K562 (cell line): ENCODE results near the gene BTF3L4. TPM values are rescaled to one million over a fixed set of nuclear protein-coding genes. Genes with fewer than 3 reads are reported as not detected.

Source experiments
- ATAC-seq: fragments of 200-7000 bp; cut with Tn5 transposase; 3 replicates; pipeline ENCODE4 v1.9.1; 2020; ENCODE audit warnings: moderate library complexity
- BruUV-seq: library from RNA; stranded (reverse); fragments of 400-500 nt; replicated peaks from 2 replicates; lab custom pipeline; 2021; lab: Mats Ljungman, UMichigan
- CTCF ChIA-PET: fragments of 300-600 bp; formaldehyde crosslinking; extraction: SDS; loops from one replicate; lab custom pipeline; 2021; ENCODE audit warnings: low intra/inter-chr PET ratio; lab: Yijun Ruan, JAX
- POLR2A ChIA-PET: fragments of 300-600, 350-650 bp; sonication (Branson Sonifier 250); formaldehyde crosslinking; extraction: SDS; loops from one replicate; lab custom pipeline; 2021; ENCODE audit warnings: antibody characterized with exemption, inconsistent platforms; lab: Yijun Ruan, JAX
- DNase-seq, 4 experiments: peaks; one replicate each; pipeline versions ENCODE4 v3.0.0 to v3.0.0-alpha.2; 2011 to 2018; ENCODE audit warnings: low spot score in 3 of 4, mixed read lengths in 3 of 4; ENCODE audit errors: extremely low read depth in 1 of 4
- FAIRE-seq: peaks from 2 replicates; lab custom pipeline; 2011; peaks lifted over from hg19 to GRCh38; lab: Jason Lieb, UNC
- H2AFZ ChIP-seq: 2 replicates; pipeline ENCODE4 v1.6.0; 2011; ENCODE audit warnings: low read depth, low read length, control low read depth, inconsistent platforms
- H3K27ac ChIP-seq: fragments of 200-600 bp; 3 replicates; pipeline ENCODE4 v1.8.0; 2011; ENCODE audit warnings: low read depth, mild to moderate bottlenecking, control low read depth, inconsistent platforms, low read length, moderate library complexity, mixed read lengths; ENCODE audit errors: extremely low read depth
- H3K27me3 ChIP-seq, 2 experiments: fragments of 300-600 bp in 1 of 2; 2 replicates in 1 of 2; 3 replicates in 1 of 2; pipeline versions ENCODE4 v1.6.0 to v1.8.0; 2011; ENCODE audit warnings: inconsistent platforms in 2 of 2, low read length in 2 of 2, mild to moderate bottlenecking in 1 of 2, mixed read lengths in 1 of 2, moderate library complexity in 1 of 2; ENCODE audit not compliant: control insufficient read depth in 2 of 2, insufficient read depth in 2 of 2
- H3K36me3 ChIP-seq: fragments of 300-600 bp; 3 replicates; pipeline ENCODE4 v1.8.0; 2011; ENCODE audit warnings: mild to moderate bottlenecking, low read length, inconsistent platforms; ENCODE audit not compliant: control insufficient read depth, insufficient read depth
- H3K4me1 ChIP-seq, 2 experiments: fragments of 200-600 bp in 1 of 2; replicated peaks in 1 of 2; 2 replicates in 1 of 2; 3 replicates in 1 of 2; pipeline versions ENCODE4 v1.5.1 to v1.8.0; 2011; ENCODE audit warnings: inconsistent platforms in 2 of 2, low read length in 2 of 2, mild to moderate bottlenecking in 1 of 2, mixed read lengths in 1 of 2, moderate library complexity in 1 of 2; ENCODE audit not compliant: control insufficient read depth in 2 of 2, insufficient read depth in 2 of 2
- H3K4me2 ChIP-seq: 2 replicates; pipeline ENCODE4 v1.6.1; 2011; ENCODE audit warnings: low read length, control low read depth, inconsistent platforms, mixed read lengths; ENCODE audit not compliant: insufficient read depth
- H3K4me3 ChIP-seq: fragments of 200-600 bp; sonication (generic), shearing (Covaris generic); 2 replicates; pipeline ENCODE4 v1.5.1; 2016; ENCODE audit warnings: control low read depth, inconsistent platforms
- H3K79me2 ChIP-seq: fragments of 200-600 bp; 3 replicates; pipeline ENCODE4 v1.8.0; 2011; ENCODE audit warnings: low read length, inconsistent platforms; ENCODE audit not compliant: control insufficient read depth, insufficient read depth
- H3K9ac ChIP-seq, 2 experiments: 2 replicates each; pipeline versions ENCODE4 v1.6.0 to v1.6.1; 2011; ENCODE audit warnings: low read depth in 2 of 2, low read length in 2 of 2, control low read depth in 1 of 2, inconsistent platforms in 1 of 2, mild to moderate bottlenecking in 1 of 2, mixed read lengths in 1 of 2; ENCODE audit not compliant: insufficient read depth in 1 of 2
- H3K9me1 ChIP-seq: one replicate; pipeline ENCODE4 v1.6.0; 2011; ENCODE audit warnings: inconsistent platforms, mild to moderate bottlenecking, low read length, moderate library complexity; ENCODE audit not compliant: control insufficient read depth, insufficient read depth
- H3K9me3 ChIP-seq: replicated peaks from 2 replicates; pipeline ENCODE4 v1.5.1; 2011; ENCODE audit warnings: low read depth, low read length, inconsistent platforms; ENCODE audit not compliant: control insufficient read depth, insufficient read depth
- H4K20me1 ChIP-seq: replicated peaks from 2 replicates; pipeline ENCODE4 v1.6.1; 2011; ENCODE audit warnings: low read length, inconsistent platforms, mixed read lengths; ENCODE audit not compliant: control insufficient read depth, insufficient read depth
- ARHGAP35 ChIP-seq: fragments of 450-650 bp; IDR thresholded peaks from 2 replicates; pipeline ENCODE4 v1.6.1; 2018; ENCODE audit not compliant: partially characterized antibody
- CHCHD3 ChIP-seq: fragments of 250-450 bp; sonication (Bioruptor Pico); IDR thresholded peaks from 2 replicates; pipeline ENCODE4 v2.1.2; 2022; ENCODE audit warnings: mild to moderate bottlenecking
- GTF2B ChIP-seq: IDR thresholded peaks from 2 replicates; pipeline ENCODE4 v1.6.1; 2011; ENCODE audit not compliant: insufficient read length; ENCODE audit errors: extremely low read depth
- NFE2L1 ChIP-seq: fragments of 450-650 bp; IDR thresholded peaks from 2 replicates; pipeline ENCODE4 v1.6.1; 2016; ENCODE audit warnings: missing genetic modification characterization, low read depth, mild to moderate bottlenecking, missing compliant biosample characterization, moderate library complexity, borderline replicate concordance
- NRF1 ChIP-seq, 2 experiments: fragments of 450-650 bp; IDR thresholded peaks in 1 of 2; conservative IDR thresholded peaks in 1 of 2; 2 replicates each; pipeline ENCODE4 v1.6.1; 2014; ENCODE audit warnings: mild to moderate bottlenecking in 2 of 2
- ZNF165 ChIP-seq: fragments of 250-450 bp; sonication (Bioruptor Pico); IDR thresholded peaks from 2 replicates; pipeline ENCODE4 v1.4.0; 2020; ENCODE audit warnings: borderline replicate concordance
- ZNF282 ChIP-seq: sonication (generic); formaldehyde crosslinking; IDR thresholded peaks from 2 replicates; pipeline ENCODE4 v1.8.1; 2023; ENCODE audit warnings: missing genetic modification reagents
- ZNF3 ChIP-seq: fragments of 250-450 bp; sonication (Bioruptor Pico); IDR thresholded peaks from 2 replicates; pipeline ENCODE4 v1.5.0; 2021; ENCODE audit warnings: mild to moderate bottlenecking, moderate library complexity
- WGBS: fragments of 100-300 bp; shearing (Covaris generic); methylation state at CpG from one replicate; pipeline ENCODE4 v1.1.6; 2016; ENCODE audit warnings: low coverage, mixed read lengths; ENCODE audit not compliant: insufficient coverage; ENCODE audit errors: missing lambda C conversion rate; 5-methylcytosine and 5-hydroxymethylcytosine counted together
- in situ Hi-C: fragments of 300-500 bp; cut with MboI; formaldehyde crosslinking; loops from 4 replicates; pipeline ENCODE4 v1.15.0; 2018; ENCODE audit warnings: inconsistent platforms, mixed read lengths
- intact Hi-C: fragments of 100-400 bp; cut with micrococcal nuclease; formaldehyde crosslinking; loops from 2 replicates; pipeline ENCODE4 v1.14.2; 2022
- polyA plus RNA-seq, 8 experiments: library from polyadenylated mRNA; depleted of rRNA in 4 of 8; stranded (reverse) in 5 of 8; unstranded in 3 of 8; fragments of >200 nt; fragmentation: Nextera tagmentation in 2 of 8; fragmentation: Illumina TruSeq in 1 of 8; extraction: Ambion mirVana in 2 of 8; extraction: Trizol in 1 of 8; gene quantifications; 2 replicates each; pipeline versions ENCODE4 v1.2.1 to v1.2.3, GENCODE V29; 2011 to 2014; ENCODE audit warnings: inconsistent platforms in 1 of 8, missing spikeins in 1 of 8
- total RNA-seq, 7 experiments: library from RNA; depleted of rRNA in 6 of 7; stranded (reverse); fragments of >200 nt in 6 of 7; fragmentation: Illumina TruSeq in 2 of 7; extraction: Trizol in 2 of 7; gene quantifications; 2 replicates each; pipeline versions ENCODE4 v1.2.1 to v1.2.3, GENCODE V29; 2011 to 2021; ENCODE audit warnings: low replicate concordance in 1 of 7
- TF ChIP-seq, protein P1 (sequence below): sonication (generic); formaldehyde crosslinking; IDR thresholded peaks from 2 replicates; pipeline ENCODE4 v1.8.1; 2023; ENCODE audit warnings: mild to moderate bottlenecking, missing genetic modification reagents

The BTF3L4 gene
- total and polyA plus RNA-seq, 9 of the 15 experiments (the other 6 are each of a cell fraction or from before 2014, with no cell fraction given), result 40.1 to 106 (median 88.8) TPM

- BruUV-seq, result no TSS peak
- CTCF ChIA-PET, result no interaction called here
- TF ChIP-seq, protein P1, sequence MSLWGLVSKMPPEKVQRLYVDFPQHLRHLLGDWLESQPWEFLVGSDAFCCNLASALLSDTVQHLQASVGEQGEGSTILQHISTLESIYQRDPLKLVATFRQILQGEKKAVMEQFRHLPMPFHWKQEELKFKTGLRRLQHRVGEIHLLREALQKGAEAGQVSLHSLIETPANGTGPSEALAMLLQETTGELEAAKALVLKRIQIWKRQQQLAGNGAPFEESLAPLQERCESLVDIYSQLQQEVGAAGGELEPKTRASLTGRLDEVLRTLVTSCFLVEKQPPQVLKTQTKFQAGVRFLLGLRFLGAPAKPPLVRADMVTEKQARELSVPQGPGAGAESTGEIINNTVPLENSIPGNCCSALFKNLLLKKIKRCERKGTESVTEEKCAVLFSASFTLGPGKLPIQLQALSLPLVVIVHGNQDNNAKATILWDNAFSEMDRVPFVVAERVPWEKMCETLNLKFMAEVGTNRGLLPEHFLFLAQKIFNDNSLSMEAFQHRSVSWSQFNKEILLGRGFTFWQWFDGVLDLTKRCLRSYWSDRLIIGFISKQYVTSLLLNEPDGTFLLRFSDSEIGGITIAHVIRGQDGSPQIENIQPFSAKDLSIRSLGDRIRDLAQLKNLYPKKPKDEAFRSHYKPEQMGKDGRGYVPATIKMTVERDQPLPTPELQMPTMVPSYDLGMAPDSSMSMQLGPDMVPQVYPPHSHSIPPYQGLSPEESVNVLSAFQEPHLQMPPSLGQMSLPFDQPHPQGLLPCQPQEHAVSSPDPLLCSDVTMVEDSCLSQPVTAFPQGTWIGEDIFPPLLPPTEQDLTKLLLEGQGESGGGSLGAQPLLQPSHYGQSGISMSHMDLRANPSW (CRISPR knock-in tag), result no peak
- TF ChIP-seq ZNF282 (CRISPR knock-in tag), result no peak
- no peak for TF ChIP-seq NFE2L1 (tag)
- TF ChIP-seq ZNF165 (CRISPR knock-in tag), result no peak
- TF ChIP-seq CHCHD3 (CRISPR knock-in tag), result no peak
- no peak for TF ChIP-seq ARHGAP35
- no peak for TF ChIP-seq NRF1 (conservative IDR thresholded peaks at IDR 0.05 in 1 of 2, IDR thresholded peaks at IDR 0.05 in 1 of 2)
- TF ChIP-seq ZNF3 (CRISPR knock-in tag), result no peak
- TF ChIP-seq GTF2B, result no peak
- TF ChIP-seq, all 486 proteins: peak for 0
- H3K9ac ChIP-seq, result no peak overlapping the region
- H3K9me3 ChIP-seq, result no peaks in the 10 kb centered on the region
- in situ Hi-C loops (no loop called here), intact Hi-C loops (no loop called here)
- H3K4me1 ChIP-seq, result no peaks in the 10 kb centered on the region
- H3K36me3 ChIP-seq, result peaks cover 56% of the 10 kb centered on the region
- H3K9me1 ChIP-seq, result no peaks in the 10 kb centered on the region
- POLR2A ChIA-PET, result interaction anchor here (0.6 to 3.0 kb wide), 7 partner anchors 10 to 716 kb away, joined by 3 to 15 read pairs (median 3); partner anchors contain the start of gene KTI12
- DNase-seq (no peak), FAIRE-seq (no peak), ATAC-seq (no peak)
- WGBS, result 77% methylated on average over 2 of the region's 2 CpGs
- no peak overlapping the region for H2AFZ ChIP-seq
- no peaks in the 10 kb centered on the region for H3K27me3 ChIP-seq
- H3K79me2 ChIP-seq, result no peaks in the 10 kb centered on the region
- H4K20me1 ChIP-seq, result no peaks in the 10 kb centered on the region
- H3K4me3 ChIP-seq, result no peak overlapping the region
- H3K4me2 ChIP-seq, result no peak overlapping the region
- H3K27ac ChIP-seq, result no peak overlapping the region
Measured at GRCh38 chr1:52022133-52022532, 34.0 kb upstream of the BTF3L4 start.
